HUES6 (cell line): ENCODE results near the gene CACNA2D3.

Source experiments
- H3K27ac ChIP-seq: 2 replicates; pipeline ENCODE4 v1.7.0; 2013; ENCODE audit warnings: low read depth, mild to moderate bottlenecking, low read length, inconsistent platforms
- H3K27me3 ChIP-seq: 2 replicates; pipeline ENCODE4 v1.6.1; 2013; ENCODE audit warnings: low read length; ENCODE audit not compliant: control insufficient read depth, insufficient read depth
- H3K36me3 ChIP-seq: 2 replicates; pipeline ENCODE4 v1.6.1; 2013; ENCODE audit warnings: low read length; ENCODE audit not compliant: control insufficient read depth, insufficient read depth
- H3K4me1 ChIP-seq: 2 replicates; pipeline ENCODE4 v1.6.1; 2013; ENCODE audit warnings: low read length; ENCODE audit not compliant: control insufficient read depth, insufficient read depth
- H3K4me3 ChIP-seq: 2 replicates; pipeline ENCODE4 v1.5.1; 2013; ENCODE audit warnings: low read depth, low read length
- H3K9ac ChIP-seq: one replicate; pipeline ENCODE4 v1.6.1; 2013; ENCODE audit warnings: mild to moderate bottlenecking, low read length
- H3K9me3 ChIP-seq: 2 replicates; pipeline ENCODE4 v1.6.1; 2013; ENCODE audit warnings: low read depth, low read length; ENCODE audit not compliant: control insufficient read depth, insufficient read depth

CACNA2D3 gene

DNA sequence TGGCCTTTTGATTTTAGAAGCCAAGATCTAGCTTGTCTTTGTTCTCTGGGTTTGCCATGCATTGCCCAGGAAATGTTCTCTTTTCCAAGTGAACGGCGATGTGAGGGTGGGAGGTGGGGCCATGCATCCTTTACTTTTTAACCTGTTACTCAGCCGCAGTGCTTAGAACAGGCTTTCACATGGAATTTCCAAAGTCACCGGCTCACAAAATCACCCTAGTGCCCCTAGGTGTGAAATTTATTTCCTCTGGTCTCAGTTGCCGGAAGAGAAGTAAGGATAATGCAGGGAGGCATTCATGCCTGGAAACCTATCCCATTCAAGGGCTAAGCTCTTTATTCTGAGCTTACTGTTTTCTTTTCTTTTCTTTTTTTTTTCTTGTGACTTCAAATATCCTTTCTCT, 93.2 kb downstream of the CACNA2D3 start:
- Histone ChIP-seq H3K4me3 (no peak overlapping the region), H3K27ac (no peak overlapping the region), H3K4me1 (no peaks in the 10 kb centered on the region), H3K36me3 (no peaks in the 10 kb centered on the region), H3K9ac (no peak overlapping the region), H3K9me3 (peaks cover 11% of the 10 kb centered on the region; the same call in 1 of the 2 replicates), H3K27me3 (no peaks in the 10 kb centered on the region)

GRCh38 chr3:54217828-54218227, 95.5 kb downstream of the CACNA2D3 start:
- no peak overlapping the region for H3K9ac ChIP-seq
- H3K4me1 ChIP-seq = no peaks in the 10 kb centered on the region
- H3K36me3 ChIP-seq = no peaks in the 10 kb centered on the region
- no peak overlapping the region for H3K27ac ChIP-seq
- no peaks in the 10 kb centered on the region for H3K27me3 ChIP-seq
- no peak overlapping the region for H3K4me3 ChIP-seq
- H3K9me3 ChIP-seq = peaks cover 4% of the 10 kb centered on the region; the same call in 1 of the 2 replicates

DNA sequence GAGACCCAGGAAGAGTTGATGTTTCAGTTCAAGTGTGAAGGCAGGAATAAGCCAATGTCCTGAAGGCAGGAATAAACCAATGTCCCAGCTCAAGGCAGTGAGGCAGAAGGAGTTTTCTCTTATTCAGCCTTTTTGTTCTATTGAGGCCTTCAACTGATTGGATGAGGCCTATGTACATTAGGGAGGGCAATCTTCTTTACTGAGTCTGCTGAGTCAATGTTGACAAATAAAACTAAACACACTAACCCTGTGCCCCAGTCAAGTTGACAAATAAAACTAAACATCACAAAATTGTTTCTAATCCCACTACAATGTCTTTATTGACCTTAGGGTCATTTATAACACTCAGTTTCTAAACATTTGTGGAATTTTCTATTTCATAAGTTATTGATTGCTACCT, 100.0 kb downstream of the CACNA2D3 start:
- H3K4me3 ChIP-seq = no peak overlapping the region
- no peaks in the 10 kb centered on the region for H3K36me3 ChIP-seq
- H3K4me1 ChIP-seq = peaks cover 8% of the 10 kb centered on the region; the same call in 1 of the 2 replicates
- H3K27ac ChIP-seq = no peak overlapping the region
- H3K9ac ChIP-seq = no peak overlapping the region
- H3K27me3 ChIP-seq = no peaks in the 10 kb centered on the region
- no peaks in the 10 kb centered on the region for H3K9me3 ChIP-seq

DNA sequence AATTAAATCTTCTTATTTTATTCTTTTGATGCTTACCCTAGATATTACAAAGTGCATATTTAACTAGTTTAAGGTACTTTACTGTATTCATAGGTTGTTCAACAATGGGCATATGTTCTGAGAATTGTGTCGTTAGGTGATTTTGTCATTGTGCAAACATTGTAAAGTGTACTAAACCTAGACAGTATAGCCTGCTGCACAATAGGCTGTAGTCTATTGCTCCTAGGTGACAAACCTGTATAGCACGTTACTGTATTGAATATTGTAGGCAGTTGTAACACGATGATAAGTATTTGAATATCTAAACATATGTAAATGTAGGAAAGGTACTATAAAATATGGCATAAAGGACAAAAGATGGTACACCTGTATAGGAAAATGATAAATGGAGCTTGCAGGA, 100.7 kb downstream of the CACNA2D3 start:
- H3K4me3 ChIP-seq = no peak overlapping the region
- H3K9me3 ChIP-seq = no peaks in the 10 kb centered on the region
- H3K27ac ChIP-seq = no peak overlapping the region
- peaks cover 8% of the 10 kb centered on the region; the same call in 1 of the 2 replicates for H3K4me1 ChIP-seq
- no peak overlapping the region for H3K9ac ChIP-seq
- H3K36me3 ChIP-seq = no peaks in the 10 kb centered on the region
- no peaks in the 10 kb centered on the region for H3K27me3 ChIP-seq

GRCh38 chr3:54225841-54226528, 103.6 kb downstream of the CACNA2D3 start:
- Histone ChIP-seq H3K9me3 (no peaks in the 10 kb centered on the region), H3K4me1 (peaks cover 8% of the 10 kb centered on the region; the same call in 1 of the 2 replicates), H3K27ac (no peak overlapping the region), H3K36me3 (no peaks in the 10 kb centered on the region), H3K9ac (no peak overlapping the region), H3K4me3 (no peak overlapping the region), H3K27me3 (no peaks in the 10 kb centered on the region)

- H3K36me3 ChIP-seq = no peaks in the 10 kb centered on the region
- no peak overlapping the region for H3K27ac ChIP-seq
- peaks cover 8% of the 10 kb centered on the region; the same call in 1 of the 2 replicates for H3K4me1 ChIP-seq
- H3K9me3 ChIP-seq = no peaks in the 10 kb centered on the region
- no peaks in the 10 kb centered on the region for H3K27me3 ChIP-seq
- no peak overlapping the region for H3K9ac ChIP-seq
- H3K4me3 ChIP-seq = no peak overlapping the region
These were observed 106.5 kb downstream of the CACNA2D3 start for GRCh38 chr3:54228806-54229205.

- Histone ChIP-seq H3K27me3 (no peaks in the 10 kb centered on the region), H3K4me1 (no peaks in the 10 kb centered on the region), H3K9me3 (no peaks in the 10 kb centered on the region), H3K9ac (no peak overlapping the region), H3K27ac (no peak overlapping the region), H3K36me3 (no peaks in the 10 kb centered on the region), H3K4me3 (no peak overlapping the region)
These were observed 110.3 kb downstream of the CACNA2D3 start for GRCh38 chr3:54232618-54233017.

DNA sequence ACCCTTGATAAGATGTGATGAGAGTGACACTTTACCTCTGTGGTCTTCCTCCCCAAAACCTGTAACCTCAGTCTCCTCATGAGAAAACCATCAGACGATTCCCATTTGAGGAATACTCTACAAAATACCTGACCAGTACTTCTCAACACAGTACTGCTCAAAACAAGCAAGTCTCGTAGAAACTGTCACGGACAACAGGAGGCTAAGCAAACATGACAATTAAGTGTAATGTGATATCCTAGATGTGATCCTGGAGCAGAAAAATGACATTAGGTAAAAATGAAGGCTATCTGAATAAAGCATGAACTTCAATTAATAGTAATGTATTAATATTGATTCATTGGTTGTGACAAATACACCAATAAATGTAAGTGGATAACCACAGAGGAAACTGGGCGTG, 113.6 kb downstream of the CACNA2D3 start:
- H3K27ac ChIP-seq = no peak overlapping the region
- no peaks in the 10 kb centered on the region for H3K4me1 ChIP-seq
- no peak overlapping the region for H3K9ac ChIP-seq
- no peak overlapping the region for H3K4me3 ChIP-seq
- no peaks in the 10 kb centered on the region for H3K36me3 ChIP-seq
- no peaks in the 10 kb centered on the region for H3K9me3 ChIP-seq
- H3K27me3 ChIP-seq = no peaks in the 10 kb centered on the region

DNA sequence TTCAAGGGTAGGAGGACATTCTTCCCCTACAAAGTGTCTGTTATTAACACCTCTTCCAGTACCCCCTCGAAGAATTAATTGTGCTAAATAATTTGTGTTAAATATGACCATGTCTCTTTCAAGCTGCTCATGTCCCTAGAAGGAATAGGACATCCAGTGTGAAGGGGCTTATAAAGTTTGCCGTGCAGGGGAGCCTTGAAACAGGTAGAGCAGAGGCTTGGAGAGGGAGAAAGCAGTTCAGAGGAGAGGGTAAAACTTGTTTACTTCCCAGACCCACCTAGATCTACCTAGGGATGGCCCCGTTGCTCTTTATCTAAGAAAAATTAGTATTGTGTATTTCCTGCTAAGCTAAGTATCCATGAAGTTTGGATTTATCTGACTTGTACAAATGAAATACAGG, 114.8 kb downstream of the CACNA2D3 start:
- Histone ChIP-seq H3K36me3 (no peaks in the 10 kb centered on the region), H3K4me3 (no peak overlapping the region), H3K27me3 (no peaks in the 10 kb centered on the region), H3K27ac (no peak overlapping the region), H3K9me3 (no peaks in the 10 kb centered on the region), H3K9ac (no peak overlapping the region), H3K4me1 (no peaks in the 10 kb centered on the region)

DNA sequence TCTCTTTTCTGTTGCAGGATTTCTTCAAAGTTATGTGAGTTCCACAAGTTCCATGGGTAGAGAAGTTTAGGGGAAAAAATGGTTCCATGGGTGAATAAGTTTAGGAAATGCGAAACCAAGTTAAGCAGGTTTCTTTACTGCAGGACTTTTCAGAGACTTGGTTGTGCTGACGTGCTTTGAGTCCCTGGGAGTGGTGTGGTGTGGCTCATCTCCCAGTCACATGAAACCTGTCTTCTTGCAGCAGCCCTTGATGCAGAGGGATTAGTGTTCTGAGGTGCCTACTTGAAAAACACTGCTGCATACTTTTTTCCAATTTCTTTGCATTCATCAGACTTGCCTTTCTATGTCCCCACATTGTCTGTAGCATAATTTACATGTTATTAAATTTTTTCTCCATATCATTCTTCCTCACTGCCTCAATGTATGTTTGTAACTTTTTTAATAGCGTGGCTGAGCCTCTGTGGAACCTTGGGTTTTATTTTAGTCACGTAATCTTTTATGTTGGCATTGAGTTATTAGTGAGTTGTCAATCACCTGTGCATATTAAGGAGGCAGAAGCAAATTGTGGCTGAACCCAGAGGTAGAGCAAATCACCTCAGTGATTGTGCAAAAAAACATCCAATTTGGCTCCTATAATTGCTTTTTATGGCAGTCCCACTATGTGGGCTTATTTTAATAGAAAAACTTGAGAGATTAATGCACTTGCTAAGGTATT, 115.6 kb downstream of the CACNA2D3 start:
- H3K4me3 ChIP-seq = no peak overlapping the region
- no peaks in the 10 kb centered on the region for H3K27me3 ChIP-seq
- no peaks in the 10 kb centered on the region for H3K36me3 ChIP-seq
- no peaks in the 10 kb centered on the region for H3K9me3 ChIP-seq
- H3K4me1 ChIP-seq = no peaks in the 10 kb centered on the region
- no peak overlapping the region for H3K9ac ChIP-seq
- no peak overlapping the region for H3K27ac ChIP-seq

DNA sequence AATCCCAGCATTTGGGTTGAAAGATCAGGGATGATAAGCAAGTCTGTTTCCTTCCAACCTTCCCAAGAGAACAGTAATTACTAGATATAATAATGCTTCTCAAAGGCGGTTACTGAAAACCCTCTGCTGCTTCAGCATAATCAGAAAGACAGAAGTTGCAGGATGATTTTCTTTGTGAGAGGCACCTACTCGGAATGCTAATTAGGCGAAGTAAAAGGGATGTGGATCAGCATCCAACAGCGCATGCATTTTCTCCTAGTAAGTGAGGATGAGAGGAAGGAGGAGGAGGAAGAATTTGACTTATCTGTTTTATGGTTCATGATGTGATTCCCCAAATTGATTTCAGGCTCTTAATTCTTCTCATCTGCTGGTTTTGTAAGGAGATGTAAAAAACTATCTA, 118.0 kb downstream of the CACNA2D3 start:
- Histone ChIP-seq H3K27ac (no peak overlapping the region), H3K27me3 (no peaks in the 10 kb centered on the region), H3K36me3 (no peaks in the 10 kb centered on the region), H3K9me3 (no peaks in the 10 kb centered on the region), H3K4me3 (no peak overlapping the region), H3K9ac (no peak overlapping the region), H3K4me1 (no peaks in the 10 kb centered on the region)
